HL-60 (cell line): ENCODE data around the gene ATF6.

Source experiments
- GABPA ChIP-seq: IDR thresholded peaks from 2 replicates; pipeline ENCODE4 v1.6.1; 2012; ENCODE audit warnings: low read depth
- POLR2AphosphoS5 ChIP-seq: IDR thresholded peaks from 2 replicates; pipeline ENCODE4 v1.6.1; 2012; ENCODE audit warnings: low read depth
- SPI1 ChIP-seq: IDR thresholded peaks from 2 replicates; pipeline ENCODE4 v1.6.1; 2012; ENCODE audit warnings: low read depth, mild to moderate bottlenecking, borderline replicate concordance
- TF ChIP-seq, protein P1 (sequence below): IDR thresholded peaks from one replicate; pipeline ENCODE4 v1.5.1; 2011; ENCODE audit warnings: low read length, control low read depth, inconsistent platforms; ENCODE audit not compliant: insufficient read depth
- TF ChIP-seq, protein P2 (sequence below): IDR thresholded peaks from 2 replicates; pipeline ENCODE4 v1.6.1; 2012; ENCODE audit warnings: low read depth; ENCODE audit not compliant: insufficient replicate concordance

DNA sequence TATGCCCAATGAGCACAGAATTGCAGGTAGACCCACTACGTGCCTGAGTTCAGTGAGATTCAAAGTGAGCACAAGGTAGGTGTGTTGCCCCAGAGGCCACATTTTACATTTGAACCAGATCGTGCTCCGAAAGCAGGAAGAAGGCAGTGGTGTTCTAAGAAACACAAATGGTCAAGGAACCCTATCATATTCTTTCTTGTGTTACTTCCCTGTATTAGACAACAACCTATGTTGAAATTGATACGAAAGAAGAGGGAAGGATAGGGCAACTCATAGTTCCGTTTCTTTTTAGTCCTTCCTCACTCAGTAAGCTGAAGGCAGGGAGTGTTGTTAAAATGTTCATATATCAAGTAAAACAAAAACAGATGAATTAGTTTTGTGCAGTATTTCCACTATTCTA lies 223.7 kb downstream of the ATF6 start:
- TF ChIP-seq, protein P1, sequence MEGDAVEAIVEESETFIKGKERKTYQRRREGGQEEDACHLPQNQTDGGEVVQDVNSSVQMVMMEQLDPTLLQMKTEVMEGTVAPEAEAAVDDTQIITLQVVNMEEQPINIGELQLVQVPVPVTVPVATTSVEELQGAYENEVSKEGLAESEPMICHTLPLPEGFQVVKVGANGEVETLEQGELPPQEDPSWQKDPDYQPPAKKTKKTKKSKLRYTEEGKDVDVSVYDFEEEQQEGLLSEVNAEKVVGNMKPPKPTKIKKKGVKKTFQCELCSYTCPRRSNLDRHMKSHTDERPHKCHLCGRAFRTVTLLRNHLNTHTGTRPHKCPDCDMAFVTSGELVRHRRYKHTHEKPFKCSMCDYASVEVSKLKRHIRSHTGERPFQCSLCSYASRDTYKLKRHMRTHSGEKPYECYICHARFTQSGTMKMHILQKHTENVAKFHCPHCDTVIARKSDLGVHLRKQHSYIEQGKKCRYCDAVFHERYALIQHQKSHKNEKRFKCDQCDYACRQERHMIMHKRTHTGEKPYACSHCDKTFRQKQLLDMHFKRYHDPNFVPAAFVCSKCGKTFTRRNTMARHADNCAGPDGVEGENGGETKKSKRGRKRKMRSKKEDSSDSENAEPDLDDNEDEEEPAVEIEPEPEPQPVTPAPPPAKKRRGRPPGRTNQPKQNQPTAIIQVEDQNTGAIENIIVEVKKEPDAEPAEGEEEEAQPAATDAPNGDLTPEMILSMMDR = no peak
- TF ChIP-seq, protein P2, sequence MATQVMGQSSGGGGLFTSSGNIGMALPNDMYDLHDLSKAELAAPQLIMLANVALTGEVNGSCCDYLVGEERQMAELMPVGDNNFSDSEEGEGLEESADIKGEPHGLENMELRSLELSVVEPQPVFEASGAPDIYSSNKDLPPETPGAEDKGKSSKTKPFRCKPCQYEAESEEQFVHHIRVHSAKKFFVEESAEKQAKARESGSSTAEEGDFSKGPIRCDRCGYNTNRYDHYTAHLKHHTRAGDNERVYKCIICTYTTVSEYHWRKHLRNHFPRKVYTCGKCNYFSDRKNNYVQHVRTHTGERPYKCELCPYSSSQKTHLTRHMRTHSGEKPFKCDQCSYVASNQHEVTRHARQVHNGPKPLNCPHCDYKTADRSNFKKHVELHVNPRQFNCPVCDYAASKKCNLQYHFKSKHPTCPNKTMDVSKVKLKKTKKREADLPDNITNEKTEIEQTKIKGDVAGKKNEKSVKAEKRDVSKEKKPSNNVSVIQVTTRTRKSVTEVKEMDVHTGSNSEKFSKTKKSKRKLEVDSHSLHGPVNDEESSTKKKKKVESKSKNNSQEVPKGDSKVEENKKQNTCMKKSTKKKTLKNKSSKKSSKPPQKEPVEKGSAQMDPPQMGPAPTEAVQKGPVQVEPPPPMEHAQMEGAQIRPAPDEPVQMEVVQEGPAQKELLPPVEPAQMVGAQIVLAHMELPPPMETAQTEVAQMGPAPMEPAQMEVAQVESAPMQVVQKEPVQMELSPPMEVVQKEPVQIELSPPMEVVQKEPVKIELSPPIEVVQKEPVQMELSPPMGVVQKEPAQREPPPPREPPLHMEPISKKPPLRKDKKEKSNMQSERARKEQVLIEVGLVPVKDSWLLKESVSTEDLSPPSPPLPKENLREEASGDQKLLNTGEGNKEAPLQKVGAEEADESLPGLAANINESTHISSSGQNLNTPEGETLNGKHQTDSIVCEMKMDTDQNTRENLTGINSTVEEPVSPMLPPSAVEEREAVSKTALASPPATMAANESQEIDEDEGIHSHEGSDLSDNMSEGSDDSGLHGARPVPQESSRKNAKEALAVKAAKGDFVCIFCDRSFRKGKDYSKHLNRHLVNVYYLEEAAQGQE = no peak
- no peak for TF ChIP-seq POLR2AphosphoS5
- TF ChIP-seq GABPA = no peak
- TF ChIP-seq SPI1 = peak; percentile 50; the same call in 1 of the 2 replicates
